ENCODE data around the gene CFH.
"Not testable (repeated sequence)": the region's sequence is repeated elsewhere in the genome, so short reads cannot be mapped to it uniquely, and the experiment has no call there.

CFH gene

GRCh38 chr1:196651637-196652215 is at the start of gene CFH:
Gene CFH (plus strand): TSS chr1:196652043. CDS start chr1:196652118, 75 bp downstream.
- DNase-seq (ENCODE audit: low spot score): peak; percentile 4

- no peak for DNase-seq (ENCODE audit: low spot score)
These were observed 48.2 kb upstream of the CFH start for GRCh38 chr1:196603651-196604050.

GRCh38 chr1:196607981-196608380 is 43.9 kb upstream of the CFH start:
- DNase-seq (ENCODE audit: low spot score): peak; percentile 10

GRCh38 chr1:196608390-196609369 is 43.2 kb upstream of the CFH start, which contains the start of gene KCNT2:
Gene KCNT2 (minus strand): TSS chr1:196608440. CDS start chr1:196608309, 131 bp downstream.
- peak; percentile 77 for DNase-seq (ENCODE audit: low spot score)

- DNase-seq (ENCODE audit: low spot score): no peak
These were observed 42.5 kb upstream of the CFH start for GRCh38 chr1:196609370-196609737.

GRCh38 chr1:196611873-196612272 is 40.0 kb upstream of the CFH start:
- no peak for DNase-seq (ENCODE audit: low spot score)

- DNase-seq (ENCODE audit: low spot score): no peak
These were observed 32.1 kb upstream of the CFH start for GRCh38 chr1:196619721-196620120.

- DNase-seq (ENCODE audit: low spot score): no peak
These were observed 28.8 kb upstream of the CFH start for GRCh38 chr1:196623079-196623478.

GRCh38 chr1:196628838-196629237 is 23.0 kb upstream of the CFH start:
- DNase-seq (ENCODE audit: low spot score): no peak

GRCh38 chr1:196637606-196638005 is 14.2 kb upstream of the CFH start:
- no peak for DNase-seq (ENCODE audit: low spot score)

GRCh38 chr1:196638466-196638865 is 13.4 kb upstream of the CFH start:
- no peak for DNase-seq (ENCODE audit: low spot score)

- DNase-seq (ENCODE audit: low spot score): not testable (repeated sequence)
These were observed 12.6 kb upstream of the CFH start for GRCh38 chr1:196639291-196639690.

- no peak for DNase-seq (ENCODE audit: low spot score)
These were observed 10.9 kb upstream of the CFH start for GRCh38 chr1:196640976-196641375.

- peak; percentile 1 for DNase-seq (ENCODE audit: low spot score)
These were observed 1.9 kb upstream of the CFH start for GRCh38 chr1:196649990-196650389.

GRCh38 chr1:196650403-196650802 is 1.4 kb upstream of the CFH start:
- no peak for DNase-seq (ENCODE audit: low spot score)

- DNase-seq (ENCODE audit: low spot score): no peak
These were observed 764 bp upstream of the CFH start for GRCh38 chr1:196651079-196651478.

- no peak for DNase-seq (ENCODE audit: low spot score)
These were observed 2.4 kb downstream of the CFH start for GRCh38 chr1:196654271-196654670.

GRCh38 chr1:196655071-196655470 is 3.2 kb downstream of the CFH start:
- DNase-seq (ENCODE audit: low spot score): no peak

- DNase-seq (ENCODE audit: low spot score): peak; percentile 2
These were observed 3.7 kb downstream of the CFH start for GRCh38 chr1:196655494-196655893.

- DNase-seq (ENCODE audit: low spot score): no peak
These were observed 7.6 kb downstream of the CFH start for GRCh38 chr1:196659471-196659870.

- DNase-seq (ENCODE audit: low spot score): no peak
These were observed 8.4 kb downstream of the CFH start for GRCh38 chr1:196660272-196660671.

GRCh38 chr1:196660852-196661251 is 9.0 kb downstream of the CFH start:
- DNase-seq (ENCODE audit: low spot score): peak; percentile 18

- DNase-seq (ENCODE audit: low spot score): no peak
These were observed 9.5 kb downstream of the CFH start for GRCh38 chr1:196661345-196661744.

Data from HuH-7 (cell line).